ENCODE data around the gene KRTAP4-5.

DNA sequence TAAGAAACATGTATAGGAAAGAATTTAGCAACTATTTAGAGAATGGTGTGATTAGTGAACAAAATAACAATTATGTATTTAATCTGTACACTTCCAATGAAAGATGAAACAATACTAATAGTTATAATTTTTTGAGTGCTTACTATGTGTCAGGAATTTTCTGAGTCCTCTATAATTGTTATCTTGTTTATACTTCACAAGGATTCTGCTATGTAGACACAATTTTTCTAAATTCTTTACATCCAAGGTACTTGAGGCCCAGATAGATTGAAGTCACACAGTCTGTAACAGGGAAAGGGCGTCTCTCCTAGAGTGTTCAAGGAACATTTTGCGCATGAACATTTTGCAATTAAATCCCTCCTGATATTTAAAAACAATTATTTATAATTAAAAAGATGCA is 24.6 kb downstream of the KRTAP4-5 start:
- TF ChIP-seq EZH2 (IDR thresholded peaks at IDR 0.05; ENCODE audit: low read length), result no peak
- TF ChIP-seq, protein P1, sequence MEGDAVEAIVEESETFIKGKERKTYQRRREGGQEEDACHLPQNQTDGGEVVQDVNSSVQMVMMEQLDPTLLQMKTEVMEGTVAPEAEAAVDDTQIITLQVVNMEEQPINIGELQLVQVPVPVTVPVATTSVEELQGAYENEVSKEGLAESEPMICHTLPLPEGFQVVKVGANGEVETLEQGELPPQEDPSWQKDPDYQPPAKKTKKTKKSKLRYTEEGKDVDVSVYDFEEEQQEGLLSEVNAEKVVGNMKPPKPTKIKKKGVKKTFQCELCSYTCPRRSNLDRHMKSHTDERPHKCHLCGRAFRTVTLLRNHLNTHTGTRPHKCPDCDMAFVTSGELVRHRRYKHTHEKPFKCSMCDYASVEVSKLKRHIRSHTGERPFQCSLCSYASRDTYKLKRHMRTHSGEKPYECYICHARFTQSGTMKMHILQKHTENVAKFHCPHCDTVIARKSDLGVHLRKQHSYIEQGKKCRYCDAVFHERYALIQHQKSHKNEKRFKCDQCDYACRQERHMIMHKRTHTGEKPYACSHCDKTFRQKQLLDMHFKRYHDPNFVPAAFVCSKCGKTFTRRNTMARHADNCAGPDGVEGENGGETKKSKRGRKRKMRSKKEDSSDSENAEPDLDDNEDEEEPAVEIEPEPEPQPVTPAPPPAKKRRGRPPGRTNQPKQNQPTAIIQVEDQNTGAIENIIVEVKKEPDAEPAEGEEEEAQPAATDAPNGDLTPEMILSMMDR (optimal IDR thresholded peaks at IDR 0.05 in 1 of 3, IDR thresholded peaks at IDR 0.05 in 1 of 3, conservative IDR thresholded peaks at IDR 0.05 in 1 of 3; ENCODE audit: extremely low read depth in 1 of 3, insufficient read depth in 2 of 3, low read length in 3 of 3), result no peak
